ENCODE measurements around the gene PRKAR1B.
A peak's percentile ranks its signal among the peaks of the same experiment; 100 is the strongest.
"Not testable (repeated sequence)": the region's sequence is repeated elsewhere in the genome, so short reads cannot be mapped to it uniquely, and the experiment has no call there.

Gene PRKAR1B

DNA sequence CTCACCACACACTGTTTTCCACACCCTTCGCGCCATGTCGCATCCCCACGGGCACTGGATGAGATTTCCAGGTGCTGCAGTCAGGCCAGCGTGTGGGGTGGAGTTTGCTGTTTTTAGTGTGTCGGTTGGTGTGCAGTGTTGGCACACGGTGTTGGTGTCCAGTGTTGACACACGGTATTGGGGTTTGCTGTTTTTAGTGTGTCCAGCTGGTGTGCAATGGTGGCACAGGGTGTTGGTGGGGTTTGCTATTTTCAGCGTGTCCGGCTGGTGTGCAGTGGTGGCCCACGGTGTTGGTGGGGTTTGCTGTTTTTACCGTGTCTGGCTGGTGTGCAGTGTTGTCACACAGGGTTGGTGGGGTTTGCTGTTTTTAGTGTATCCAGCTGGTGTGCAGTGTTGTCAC, 20.1 kb upstream of the PRKAR1B start:
- H3K4me1 ChIP-seq (ENCODE audit: control insufficient read depth, insufficient read depth, low read length) = no peaks in the 10 kb centered on the region
- no peak overlapping the region for H3K4me3 ChIP-seq (ENCODE audit: low read depth, low read length)
- no peaks in the 10 kb centered on the region for H3K9me3 ChIP-seq (ENCODE audit: control insufficient read depth, insufficient read depth, low read depth, low read length)
- no peaks in the 10 kb centered on the region for H3K27me3 ChIP-seq (ENCODE audit: control insufficient read depth, insufficient read depth, low read length)
- peaks cover 42% of the 10 kb centered on the region for H3K36me3 ChIP-seq (ENCODE audit: control insufficient read depth, insufficient read depth, low read length)
- H3K27ac ChIP-seq (ENCODE audit: low read depth, low read length) = no peak overlapping the region
- no peak overlapping the region for H3K9ac ChIP-seq (ENCODE audit: low read length)

DNA sequence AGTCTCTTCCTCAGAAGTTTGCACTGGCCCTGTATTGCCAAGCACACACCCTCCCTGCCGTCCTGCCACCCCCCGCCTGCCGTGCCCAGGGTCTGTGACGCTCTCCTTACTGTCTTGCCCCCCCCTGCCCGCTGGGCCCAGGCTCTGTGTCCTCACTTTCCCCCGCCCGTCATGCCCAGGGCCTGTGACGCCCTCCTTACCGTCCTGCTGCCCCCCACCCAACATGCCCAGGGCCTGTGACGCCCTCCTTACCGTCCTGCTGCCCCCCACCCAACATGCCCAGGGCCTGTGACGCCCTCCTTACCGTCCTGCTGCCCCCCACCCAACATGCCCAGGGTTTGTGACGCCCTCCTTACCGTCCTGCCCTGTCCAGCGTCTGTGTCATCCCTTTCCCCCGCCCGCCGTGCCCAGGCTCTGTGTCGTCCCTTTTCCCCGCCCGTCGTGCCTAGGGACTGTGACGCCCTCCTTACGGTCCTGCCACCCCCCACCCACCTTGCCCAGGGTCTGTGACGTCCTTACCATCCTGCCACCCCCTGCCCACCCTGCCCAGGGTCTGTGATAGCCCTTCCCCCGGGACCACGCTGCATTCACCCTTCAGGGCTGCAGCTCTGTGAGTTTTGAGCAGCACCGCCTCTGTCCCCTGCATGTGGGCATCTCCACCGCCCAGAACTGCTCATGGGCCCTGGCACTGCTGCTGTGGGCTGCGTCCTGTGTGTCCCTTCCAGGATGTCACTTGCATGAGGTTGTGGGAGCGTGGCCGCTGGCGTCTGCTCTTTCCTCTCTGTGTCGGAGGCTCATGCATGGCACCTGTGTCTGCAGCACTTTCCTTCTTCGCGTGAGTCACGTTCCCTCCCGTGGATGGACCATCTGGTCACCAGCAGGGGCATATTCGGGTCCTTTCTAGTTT, 19.3 kb upstream of the PRKAR1B start:
- Histone ChIP-seq H3K4me1 (ENCODE audit: control insufficient read depth, insufficient read depth, low read length) (no peaks in the 10 kb centered on the region), H3K9me3 (ENCODE audit: control insufficient read depth, insufficient read depth, low read depth, low read length) (no peaks in the 10 kb centered on the region), H3K9ac (ENCODE audit: low read length) (no peak overlapping the region), H3K27ac (ENCODE audit: low read depth, low read length) (no peak overlapping the region), H3K4me3 (ENCODE audit: low read depth, low read length) (no peak overlapping the region), H3K27me3 (ENCODE audit: control insufficient read depth, insufficient read depth, low read length) (no peaks in the 10 kb centered on the region), H3K36me3 (ENCODE audit: control insufficient read depth, insufficient read depth, low read length) (peaks cover 45% of the 10 kb centered on the region)

DNA sequence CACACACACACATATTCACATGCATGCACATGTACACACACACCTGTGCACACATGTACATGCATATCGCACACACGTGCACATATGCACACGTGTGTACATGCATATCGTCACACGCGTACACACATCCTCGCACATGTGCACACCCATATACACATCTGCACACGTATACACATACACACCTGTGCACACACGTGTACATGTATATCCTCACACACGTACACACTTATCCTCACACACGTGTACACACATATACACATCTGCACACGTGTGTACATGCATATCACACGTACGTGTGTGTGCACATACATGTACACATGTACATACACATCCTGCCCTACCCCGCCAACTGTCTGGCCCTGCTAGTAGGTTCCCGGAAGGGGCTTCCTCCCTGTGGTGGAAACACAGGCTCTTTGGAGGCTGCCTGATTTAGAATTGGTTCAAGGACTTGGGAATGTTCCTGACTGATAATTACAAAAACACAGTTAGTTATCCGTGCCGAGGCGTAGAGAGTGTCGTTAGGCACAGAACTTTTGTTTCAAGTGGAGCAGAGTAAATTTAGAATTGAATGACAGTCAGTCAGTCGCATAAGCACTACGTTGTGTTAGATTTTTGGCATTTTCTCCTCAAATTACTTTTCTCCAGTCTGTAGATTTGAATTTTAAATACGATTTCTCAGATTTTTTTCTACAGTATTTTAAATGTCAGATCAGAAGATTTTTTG, 18.5 kb upstream of the PRKAR1B start:
- H3K9me3 ChIP-seq (ENCODE audit: control insufficient read depth, insufficient read depth, low read depth, low read length) = no peaks in the 10 kb centered on the region
- H3K4me1 ChIP-seq (ENCODE audit: control insufficient read depth, insufficient read depth, low read length) = no peaks in the 10 kb centered on the region
- no peak overlapping the region for H3K4me3 ChIP-seq (ENCODE audit: low read depth, low read length)
- no peak overlapping the region for H3K9ac ChIP-seq (ENCODE audit: low read length)
- no peak overlapping the region for H3K27ac ChIP-seq (ENCODE audit: low read depth, low read length)
- H3K36me3 ChIP-seq (ENCODE audit: control insufficient read depth, insufficient read depth, low read length) = peaks cover 48% of the 10 kb centered on the region
- no peaks in the 10 kb centered on the region for H3K27me3 ChIP-seq (ENCODE audit: control insufficient read depth, insufficient read depth, low read length)

DNA sequence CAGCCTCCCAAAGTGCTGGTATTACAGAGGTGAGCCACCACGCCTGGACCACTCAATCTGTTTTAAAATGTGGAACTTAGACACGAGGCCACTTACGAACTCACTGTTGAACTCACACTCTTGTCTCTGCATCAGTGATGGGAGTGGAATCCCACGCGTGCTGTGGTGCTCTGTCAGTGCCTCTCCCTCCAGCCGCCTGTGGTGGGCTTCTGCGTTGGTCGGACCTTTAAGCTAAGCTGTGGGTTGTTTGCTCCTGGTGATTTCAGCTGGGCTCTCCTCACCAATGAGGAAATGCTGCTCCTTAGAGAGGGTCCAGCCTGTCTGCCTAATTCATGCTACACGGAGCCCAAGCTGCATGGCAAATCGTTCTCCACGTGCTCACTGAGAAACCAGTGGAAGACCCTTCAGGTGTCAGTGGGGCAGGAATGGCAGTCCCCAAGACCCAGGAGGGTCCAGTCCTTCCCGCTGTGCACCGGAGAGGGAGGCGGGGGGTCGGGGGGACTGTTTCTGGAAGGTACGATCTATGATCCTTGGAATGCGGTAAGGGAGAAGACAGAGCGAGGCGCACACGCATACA, 17.9 kb upstream of the PRKAR1B start:
- no peaks in the 10 kb centered on the region for H3K9me3 ChIP-seq (ENCODE audit: control insufficient read depth, insufficient read depth, low read depth, low read length)
- peaks cover 48% of the 10 kb centered on the region for H3K36me3 ChIP-seq (ENCODE audit: control insufficient read depth, insufficient read depth, low read length)
- H3K4me3 ChIP-seq (ENCODE audit: low read depth, low read length) = no peak overlapping the region
- no peak overlapping the region for H3K27ac ChIP-seq (ENCODE audit: low read depth, low read length)
- no peak overlapping the region for H3K9ac ChIP-seq (ENCODE audit: low read length)
- H3K27me3 ChIP-seq (ENCODE audit: control insufficient read depth, insufficient read depth, low read length) = no peaks in the 10 kb centered on the region
- H3K4me1 ChIP-seq (ENCODE audit: control insufficient read depth, insufficient read depth, low read length) = no peaks in the 10 kb centered on the region

DNA sequence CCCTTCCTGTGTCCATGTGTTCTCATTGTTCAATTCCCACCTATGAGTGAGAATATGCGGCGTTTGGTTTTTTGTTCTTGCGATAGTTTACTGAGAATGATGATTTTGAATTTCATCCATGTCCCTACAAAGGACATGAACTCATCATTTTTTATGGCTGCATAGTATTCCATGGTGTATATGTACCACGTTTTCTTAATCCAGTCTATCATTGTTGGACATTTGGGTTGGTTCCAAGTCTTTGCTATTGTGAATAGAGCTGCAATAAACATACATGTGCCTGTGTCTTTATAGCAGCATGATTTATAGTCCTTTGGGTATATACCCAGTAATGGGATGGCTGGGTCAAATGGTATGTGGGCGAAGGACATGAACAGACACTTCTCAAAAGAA, 17.0 kb upstream of the PRKAR1B start:
- not testable (repeated sequence) for H3K9me3 ChIP-seq (ENCODE audit: control insufficient read depth, insufficient read depth, low read depth, low read length); H3K4me1 ChIP-seq (ENCODE audit: control insufficient read depth, insufficient read depth, low read length); H3K9ac ChIP-seq (ENCODE audit: low read length); H3K27ac ChIP-seq (ENCODE audit: low read depth, low read length); H3K27me3 ChIP-seq (ENCODE audit: control insufficient read depth, insufficient read depth, low read length); H3K4me3 ChIP-seq (ENCODE audit: low read depth, low read length)
- peaks cover 51% of the 10 kb centered on the region for H3K36me3 ChIP-seq (ENCODE audit: control insufficient read depth, insufficient read depth, low read length)

DNA sequence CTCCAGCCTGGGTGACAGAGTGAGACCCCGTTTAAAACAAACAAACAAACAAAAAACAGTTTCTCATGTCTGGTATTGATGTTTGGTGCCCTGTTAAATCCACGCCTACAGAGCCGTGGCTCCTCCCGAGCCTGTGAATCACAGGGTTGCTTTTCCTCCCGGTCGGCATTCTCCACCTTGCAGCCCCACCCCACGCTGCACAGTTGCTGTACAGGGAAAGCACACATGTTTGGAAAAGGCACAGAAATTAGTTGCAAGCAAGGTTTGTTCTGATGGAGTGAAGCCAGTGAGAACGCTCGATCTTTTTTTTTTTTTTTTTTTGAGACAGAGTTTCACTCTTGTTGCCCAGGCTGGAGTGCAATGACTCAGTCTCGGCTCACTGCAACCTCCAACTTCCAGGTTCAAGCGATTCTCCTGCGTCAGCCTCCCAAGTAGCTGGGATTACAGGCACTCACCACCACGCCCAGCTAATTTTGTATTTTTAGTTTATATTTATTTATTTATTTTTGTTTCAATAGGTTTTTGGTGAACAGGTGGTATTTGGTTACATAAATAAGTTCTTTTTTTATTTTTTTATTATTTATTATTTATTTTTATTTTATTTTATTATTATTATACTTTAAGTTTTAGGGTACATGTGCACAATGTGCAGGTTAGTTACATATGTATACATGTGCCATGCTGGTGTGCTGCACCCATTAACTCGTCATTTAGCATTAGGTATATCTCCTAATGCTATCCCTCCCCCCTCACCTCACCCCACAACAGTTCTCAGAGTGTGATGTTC, 16.5 kb upstream of the PRKAR1B start:
- not testable (repeated sequence) for H3K9ac ChIP-seq (ENCODE audit: low read length); H3K9me3 ChIP-seq (ENCODE audit: control insufficient read depth, insufficient read depth, low read depth, low read length); H3K4me3 ChIP-seq (ENCODE audit: low read depth, low read length); H3K27me3 ChIP-seq (ENCODE audit: control insufficient read depth, insufficient read depth, low read length); H3K27ac ChIP-seq (ENCODE audit: low read depth, low read length); H3K4me1 ChIP-seq (ENCODE audit: control insufficient read depth, insufficient read depth, low read length)
- H3K36me3 ChIP-seq (ENCODE audit: control insufficient read depth, insufficient read depth, low read length) = peaks cover 52% of the 10 kb centered on the region

DNA sequence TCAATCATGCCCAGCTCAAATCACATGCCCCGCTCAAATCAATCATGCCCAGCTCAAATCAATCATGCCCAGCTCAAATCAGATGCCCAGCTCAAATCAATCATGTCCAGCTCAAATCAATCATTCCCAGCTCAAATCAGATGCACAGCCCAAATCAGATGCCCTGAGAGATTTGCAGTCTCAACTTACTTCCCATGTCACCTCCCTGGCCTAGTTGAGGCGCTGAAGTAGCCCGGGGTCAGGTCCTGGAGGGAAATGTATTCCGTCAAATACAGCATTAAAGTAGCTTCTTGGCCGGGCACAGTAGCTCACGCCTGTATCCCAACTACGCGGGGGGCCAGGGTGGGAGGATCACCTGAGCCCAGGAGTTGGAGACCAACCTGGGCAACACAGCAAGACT, 15.7 kb upstream of the PRKAR1B start:
- peaks cover 54% of the 10 kb centered on the region for H3K36me3 ChIP-seq (ENCODE audit: control insufficient read depth, insufficient read depth, low read length)
- H3K9ac ChIP-seq (ENCODE audit: low read length) = no peak overlapping the region
- H3K4me3 ChIP-seq (ENCODE audit: low read depth, low read length) = no peak overlapping the region
- no peak overlapping the region for H3K27ac ChIP-seq (ENCODE audit: low read depth, low read length)
- H3K9me3 ChIP-seq (ENCODE audit: control insufficient read depth, insufficient read depth, low read depth, low read length) = no peaks in the 10 kb centered on the region
- H3K4me1 ChIP-seq (ENCODE audit: control insufficient read depth, insufficient read depth, low read length) = no peaks in the 10 kb centered on the region
- no peaks in the 10 kb centered on the region for H3K27me3 ChIP-seq (ENCODE audit: control insufficient read depth, insufficient read depth, low read length)

DNA sequence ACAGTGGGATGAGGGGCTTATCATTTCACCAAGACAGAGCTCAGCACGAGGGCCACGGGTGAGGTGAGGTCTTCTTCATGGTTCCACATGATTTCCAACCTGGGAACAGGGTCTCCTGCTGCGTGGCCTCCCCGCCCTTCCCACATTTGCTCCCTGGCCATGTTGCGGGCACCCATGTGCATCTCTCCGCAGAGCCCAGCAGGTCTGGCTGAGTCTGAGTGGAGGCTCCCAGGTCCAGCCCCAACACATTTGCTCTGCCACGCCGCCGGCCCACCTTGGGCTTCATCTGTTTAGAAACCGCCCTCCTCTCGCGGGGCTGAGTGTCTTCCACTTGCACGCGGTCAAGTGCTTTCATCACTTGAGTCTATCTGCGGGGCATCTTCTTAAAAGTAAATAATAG, 14.8 kb upstream of the PRKAR1B start:
- no peak overlapping the region for H3K27ac ChIP-seq (ENCODE audit: low read depth, low read length)
- no peak overlapping the region for H3K4me3 ChIP-seq (ENCODE audit: low read depth, low read length)
- H3K4me1 ChIP-seq (ENCODE audit: control insufficient read depth, insufficient read depth, low read length) = no peaks in the 10 kb centered on the region
- H3K9me3 ChIP-seq (ENCODE audit: control insufficient read depth, insufficient read depth, low read depth, low read length) = no peaks in the 10 kb centered on the region
- H3K9ac ChIP-seq (ENCODE audit: low read length) = no peak overlapping the region
- peaks cover 58% of the 10 kb centered on the region for H3K36me3 ChIP-seq (ENCODE audit: control insufficient read depth, insufficient read depth, low read length)
- no peaks in the 10 kb centered on the region for H3K27me3 ChIP-seq (ENCODE audit: control insufficient read depth, insufficient read depth, low read length)

DNA sequence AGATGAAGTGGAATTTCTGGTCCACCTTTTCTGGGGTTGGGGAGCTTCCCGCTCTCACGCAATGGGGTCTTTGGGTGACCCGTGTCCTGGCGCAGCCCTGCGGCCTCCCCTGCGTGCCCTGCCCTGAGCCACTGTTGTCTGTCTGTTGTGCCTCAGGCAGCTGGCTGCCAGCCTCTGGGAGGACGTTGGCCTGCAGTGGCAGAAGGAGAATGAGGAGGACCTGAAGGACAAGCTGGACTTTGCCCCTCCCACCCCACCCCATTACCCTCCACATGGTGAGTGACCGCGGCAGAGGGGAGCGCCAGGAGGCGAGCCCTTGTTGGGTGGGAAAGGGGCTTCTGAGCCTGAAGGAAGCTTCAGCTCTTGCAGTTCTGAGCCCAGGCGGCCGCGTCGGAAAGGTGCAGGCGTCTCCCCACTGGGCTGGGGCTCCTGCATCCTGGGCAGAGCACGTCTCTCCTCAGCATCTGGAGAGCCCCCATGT, 14.2 kb upstream of the PRKAR1B start:
- H3K4me1 ChIP-seq (ENCODE audit: control insufficient read depth, insufficient read depth, low read length) = no peaks in the 10 kb centered on the region
- no peaks in the 10 kb centered on the region for H3K27me3 ChIP-seq (ENCODE audit: control insufficient read depth, insufficient read depth, low read length)
- H3K4me3 ChIP-seq (ENCODE audit: low read depth, low read length) = no peak overlapping the region
- no peak overlapping the region for H3K9ac ChIP-seq (ENCODE audit: low read length)
- peaks cover 56% of the 10 kb centered on the region for H3K36me3 ChIP-seq (ENCODE audit: control insufficient read depth, insufficient read depth, low read length)
- H3K27ac ChIP-seq (ENCODE audit: low read depth, low read length) = no peak overlapping the region
- no peaks in the 10 kb centered on the region for H3K9me3 ChIP-seq (ENCODE audit: control insufficient read depth, insufficient read depth, low read depth, low read length)

DNA sequence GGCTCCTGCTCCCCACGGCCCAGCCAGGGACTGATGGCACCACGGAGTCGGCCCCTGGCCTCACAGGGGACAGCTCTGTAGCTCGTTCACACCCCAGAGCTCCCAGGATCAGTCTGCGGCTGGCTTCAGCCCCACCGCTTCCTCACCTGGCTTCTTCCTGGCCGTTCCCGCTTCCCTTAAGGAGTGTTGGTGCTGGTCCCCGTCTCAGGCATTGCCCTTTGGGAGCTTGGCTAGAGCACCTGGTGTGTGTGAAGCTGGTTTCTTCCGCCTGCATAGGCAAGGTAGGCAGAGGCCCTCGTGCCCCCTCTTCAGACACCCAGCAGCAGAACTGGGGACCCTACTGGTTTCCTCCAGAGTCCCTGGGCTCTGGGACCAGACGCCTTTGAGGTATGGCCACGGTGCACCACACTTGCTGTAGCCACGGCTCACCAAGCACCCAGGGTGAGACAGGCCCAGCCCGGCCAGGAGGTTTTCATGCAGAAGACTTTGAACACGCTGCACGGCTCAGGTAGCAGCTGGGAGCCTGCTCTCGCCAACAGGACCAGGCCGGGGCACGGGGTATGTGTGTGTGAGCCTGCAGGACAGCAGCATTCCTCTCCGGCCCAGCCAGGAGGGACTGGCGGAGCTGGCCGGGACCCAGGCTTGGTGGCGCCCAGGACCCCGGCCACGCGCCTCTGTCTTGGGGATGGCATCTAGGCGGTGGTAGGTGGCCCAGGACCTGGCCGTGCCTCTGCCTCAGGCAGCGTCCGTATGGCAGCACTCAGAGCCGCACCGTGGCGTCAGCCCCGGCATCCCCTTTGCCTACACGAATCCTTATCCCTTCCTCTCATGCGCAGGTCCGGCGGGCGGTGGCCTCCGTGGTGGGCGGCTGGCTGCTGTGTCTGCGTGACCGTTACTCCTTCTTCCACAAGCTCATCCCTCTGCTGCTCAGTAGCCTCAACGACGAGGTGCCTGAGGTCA, 13.2 kb upstream of the PRKAR1B start:
- Histone ChIP-seq H3K9ac (ENCODE audit: low read length) (no peak overlapping the region), H3K4me1 (ENCODE audit: control insufficient read depth, insufficient read depth, low read length) (no peaks in the 10 kb centered on the region), H3K27me3 (ENCODE audit: control insufficient read depth, insufficient read depth, low read length) (no peaks in the 10 kb centered on the region), H3K9me3 (ENCODE audit: control insufficient read depth, insufficient read depth, low read depth, low read length) (peaks cover 3% of the 10 kb centered on the region), H3K4me3 (ENCODE audit: low read depth, low read length) (no peak overlapping the region), H3K27ac (ENCODE audit: low read depth, low read length) (0 out of 2 replicates have a peak overlapping the region, but pooled peaks have one; percentile 6), H3K36me3 (ENCODE audit: control insufficient read depth, insufficient read depth, low read length) (peaks cover 52% of the 10 kb centered on the region)

Data from HUES6 (cell line).